Measurements from ENCODE around the gene NRP1.

The NRP1 gene

DNA sequence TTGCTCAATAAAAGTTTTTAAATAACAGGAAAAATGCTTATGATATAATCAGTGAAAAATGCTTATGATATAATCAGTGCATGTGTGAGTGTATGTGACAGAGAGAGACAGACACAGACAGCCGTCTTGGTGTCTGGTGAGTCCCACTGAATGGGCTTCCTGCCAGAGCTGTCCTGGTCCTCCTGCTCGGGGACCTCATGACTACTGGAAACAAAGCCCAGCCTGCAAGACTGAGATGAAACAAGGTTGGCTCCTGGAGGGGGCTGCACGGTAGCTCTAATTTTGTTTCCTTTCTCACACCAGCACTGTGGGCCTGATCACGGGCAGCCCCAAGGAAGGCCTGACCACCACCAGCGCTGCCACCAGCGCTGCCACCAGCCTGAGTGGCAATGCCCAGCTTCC, 57.3 kb downstream of the NRP1 start:
- ATAC-seq: peak; percentile 5; the same call in 1 of the 3 replicates
- TF ChIP-seq ISL1 (CRISPR knock-in tag; IDR thresholded peaks at IDR 0.05): peak; percentile 59
- TF ChIP-seq TCF4 (CRISPR knock-in tag; IDR thresholded peaks at IDR 0.05; ENCODE audit: borderline replicate concordance): peak; percentile 53; the same call in 1 of the 2 replicates
- TF ChIP-seq ARNTL (CRISPR knock-in tag; IDR thresholded peaks at IDR 0.05; ENCODE audit: borderline replicate concordance, low read depth): no peak
- no peak for TF ChIP-seq BACH2 (CRISPR knock-in tag; IDR thresholded peaks at IDR 0.05; ENCODE audit: borderline replicate concordance)
- no peak for TF ChIP-seq GLIS3 (CRISPR knock-in tag; IDR thresholded peaks at IDR 0.05)
- TF ChIP-seq, protein P1, sequence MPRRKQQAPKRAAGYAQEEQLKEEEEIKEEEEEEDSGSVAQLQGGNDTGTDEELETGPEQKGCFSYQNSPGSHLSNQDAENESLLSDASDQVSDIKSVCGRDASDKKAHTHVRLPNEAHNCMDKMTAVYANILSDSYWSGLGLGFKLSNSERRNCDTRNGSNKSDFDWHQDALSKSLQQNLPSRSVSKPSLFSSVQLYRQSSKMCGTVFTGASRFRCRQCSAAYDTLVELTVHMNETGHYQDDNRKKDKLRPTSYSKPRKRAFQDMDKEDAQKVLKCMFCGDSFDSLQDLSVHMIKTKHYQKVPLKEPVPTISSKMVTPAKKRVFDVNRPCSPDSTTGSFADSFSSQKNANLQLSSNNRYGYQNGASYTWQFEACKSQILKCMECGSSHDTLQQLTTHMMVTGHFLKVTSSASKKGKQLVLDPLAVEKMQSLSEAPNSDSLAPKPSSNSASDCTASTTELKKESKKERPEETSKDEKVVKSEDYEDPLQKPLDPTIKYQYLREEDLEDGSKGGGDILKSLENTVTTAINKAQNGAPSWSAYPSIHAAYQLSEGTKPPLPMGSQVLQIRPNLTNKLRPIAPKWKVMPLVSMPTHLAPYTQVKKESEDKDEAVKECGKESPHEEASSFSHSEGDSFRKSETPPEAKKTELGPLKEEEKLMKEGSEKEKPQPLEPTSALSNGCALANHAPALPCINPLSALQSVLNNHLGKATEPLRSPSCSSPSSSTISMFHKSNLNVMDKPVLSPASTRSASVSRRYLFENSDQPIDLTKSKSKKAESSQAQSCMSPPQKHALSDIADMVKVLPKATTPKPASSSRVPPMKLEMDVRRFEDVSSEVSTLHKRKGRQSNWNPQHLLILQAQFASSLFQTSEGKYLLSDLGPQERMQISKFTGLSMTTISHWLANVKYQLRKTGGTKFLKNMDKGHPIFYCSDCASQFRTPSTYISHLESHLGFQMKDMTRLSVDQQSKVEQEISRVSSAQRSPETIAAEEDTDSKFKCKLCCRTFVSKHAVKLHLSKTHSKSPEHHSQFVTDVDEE (CRISPR knock-in tag; IDR thresholded peaks at IDR 0.05): no peak
- no peak for TF ChIP-seq ZNF70 (CRISPR knock-in tag; IDR thresholded peaks at IDR 0.05)
- TF ChIP-seq ZFP3 (CRISPR knock-in tag; IDR thresholded peaks at IDR 0.05): 0 out of 2 replicates have a peak, but pooled peaks have one; percentile 15

DNA sequence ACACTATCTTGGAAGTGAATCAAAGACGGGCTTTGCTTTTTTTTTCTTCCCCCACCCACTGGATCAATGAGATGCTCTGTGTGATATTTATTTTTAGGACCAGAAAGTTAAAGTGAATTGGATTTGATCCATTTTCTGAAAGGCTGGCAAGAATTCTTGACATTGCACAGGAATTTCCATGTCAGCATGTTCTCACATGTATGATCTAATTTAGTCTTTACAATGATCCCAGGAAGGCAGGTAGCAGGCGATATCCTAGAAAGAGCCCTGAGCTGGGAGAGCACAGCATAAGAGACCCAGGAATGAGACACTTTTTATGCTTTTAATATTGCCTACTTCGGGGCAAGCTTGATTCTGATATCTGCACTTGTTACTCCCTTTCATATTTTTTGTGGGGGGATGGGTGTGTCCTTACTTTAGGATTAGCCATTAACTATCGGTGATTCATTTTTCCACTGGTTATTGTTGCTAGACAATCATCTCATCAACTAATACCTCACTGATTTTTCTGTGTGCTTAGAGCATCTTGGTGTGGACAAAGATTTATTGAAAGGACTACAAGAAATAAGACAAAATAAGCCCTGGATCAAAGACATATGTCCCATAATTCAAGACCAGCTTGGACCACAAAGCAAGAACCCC, 58.1 kb downstream of the NRP1 start:
- no peak for ATAC-seq

DNA sequence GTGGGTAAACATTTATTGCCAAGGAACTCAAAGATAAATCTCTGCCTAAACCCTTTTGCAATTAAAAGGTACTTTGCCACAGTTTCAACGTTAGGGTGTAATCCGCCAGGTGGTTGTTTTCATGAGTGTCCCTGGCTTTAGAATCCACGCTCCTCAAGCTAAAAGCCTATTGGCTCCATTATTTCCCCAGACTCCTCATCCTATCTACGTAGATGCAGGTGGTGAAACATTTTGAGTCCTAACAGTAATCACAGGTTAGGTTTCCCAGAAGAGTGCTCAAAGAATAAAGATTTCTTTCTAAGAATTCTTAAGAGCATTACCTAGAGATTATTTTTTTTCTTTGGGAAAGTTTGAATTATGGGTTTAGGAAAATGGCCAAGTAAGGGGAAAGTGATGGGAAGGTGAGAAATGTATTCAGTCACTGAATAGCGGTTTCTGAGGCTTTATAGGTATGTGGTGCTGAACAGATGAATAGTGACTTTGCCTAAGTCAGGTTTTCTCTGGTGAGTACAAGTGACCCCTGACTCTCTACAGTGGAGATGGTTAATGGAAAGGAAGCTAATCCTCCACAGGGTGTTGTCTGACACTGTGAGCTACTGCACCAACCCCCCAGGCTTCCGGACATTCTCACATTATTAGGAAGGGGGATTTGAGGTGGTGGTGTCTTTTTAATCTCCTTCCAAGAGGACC, 60.2 kb downstream of the NRP1 start:
- no peak for ATAC-seq
- TF ChIP-seq TCF4 (CRISPR knock-in tag; IDR thresholded peaks at IDR 0.05; ENCODE audit: borderline replicate concordance) (no peak), ZFP30 (CRISPR knock-in tag; IDR thresholded peaks at IDR 0.05) (no peak), GLIS3 (CRISPR knock-in tag; IDR thresholded peaks at IDR 0.05) (no peak), CSDC2 (CRISPR knock-in tag; IDR thresholded peaks at IDR 0.05) (0 out of 2 replicates have a peak, but pooled peaks have one; percentile 21), ZC3H10 (CRISPR knock-in tag; IDR thresholded peaks at IDR 0.05) (no peak)
- TF ChIP-seq, protein P2, sequence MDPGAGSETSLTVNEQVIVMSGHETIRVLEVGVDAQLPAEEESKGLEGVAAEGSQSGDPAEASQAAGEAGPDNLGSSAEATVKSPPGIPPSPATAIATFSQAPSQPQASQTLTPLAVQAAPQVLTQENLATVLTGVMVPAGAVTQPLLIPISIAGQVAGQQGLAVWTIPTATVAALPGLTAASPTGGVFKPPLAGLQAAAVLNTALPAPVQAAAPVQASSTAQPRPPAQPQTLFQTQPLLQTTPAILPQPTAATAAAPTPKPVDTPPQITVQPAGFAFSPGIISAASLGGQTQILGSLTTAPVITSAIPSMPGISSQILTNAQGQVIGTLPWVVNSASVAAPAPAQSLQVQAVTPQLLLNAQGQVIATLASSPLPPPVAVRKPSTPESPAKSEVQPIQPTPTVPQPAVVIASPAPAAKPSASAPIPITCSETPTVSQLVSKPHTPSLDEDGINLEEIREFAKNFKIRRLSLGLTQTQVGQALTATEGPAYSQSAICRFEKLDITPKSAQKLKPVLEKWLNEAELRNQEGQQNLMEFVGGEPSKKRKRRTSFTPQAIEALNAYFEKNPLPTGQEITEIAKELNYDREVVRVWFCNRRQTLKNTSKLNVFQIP (CRISPR knock-in tag; IDR thresholded peaks at IDR 0.05; ENCODE audit: borderline replicate concordance, low read depth): no peak

More for the DNA sequence above, 58.1 kb downstream of the NRP1 start:
- TF ChIP-seq ISL1 (CRISPR knock-in tag; IDR thresholded peaks at IDR 0.05) (peak; percentile 21; the same call in 1 of the 2 replicates), BACH2 (CRISPR knock-in tag; IDR thresholded peaks at IDR 0.05; ENCODE audit: borderline replicate concordance) (no peak)

DNA sequence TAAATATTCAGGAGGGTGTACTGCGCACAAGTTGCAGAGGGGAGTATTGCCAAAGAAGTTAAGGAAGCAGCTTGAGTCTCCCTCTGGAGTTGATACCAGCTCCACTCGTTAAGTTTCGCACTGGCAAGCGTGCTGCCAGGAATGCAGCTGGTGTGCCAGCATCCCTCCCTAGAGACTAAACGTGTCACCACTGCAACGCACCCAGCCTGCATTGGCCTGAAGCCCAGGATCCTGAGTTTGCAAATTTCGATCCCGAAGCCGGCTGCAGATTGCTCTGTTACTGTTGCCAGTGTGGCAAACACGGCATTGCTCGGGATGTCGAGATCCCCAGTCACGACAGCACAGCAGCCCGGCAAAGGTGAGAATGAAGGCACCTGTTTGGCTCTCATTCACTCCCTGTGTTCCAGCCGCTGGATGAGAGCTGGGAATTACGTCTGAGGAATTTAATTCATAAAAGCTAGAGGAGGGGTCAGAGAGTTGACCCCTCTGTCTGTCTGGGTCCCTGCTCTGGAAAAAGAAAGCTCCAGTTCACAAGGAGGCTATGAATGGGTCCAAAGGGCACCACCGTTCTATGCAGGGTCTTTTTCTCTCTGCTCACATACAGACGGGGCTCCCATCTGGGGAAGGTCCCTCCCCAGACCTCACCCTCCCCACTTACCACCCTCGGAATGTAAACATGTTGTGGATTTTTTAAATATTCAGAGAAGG, 61.0 kb downstream of the NRP1 start:
- peak; percentile 77 for ATAC-seq
- TF ChIP-seq, protein P2 (CRISPR knock-in tag; IDR thresholded peaks at IDR 0.05; ENCODE audit: borderline replicate concordance, low read depth): no peak
- no peak for TF ChIP-seq ZFP30 (CRISPR knock-in tag; IDR thresholded peaks at IDR 0.05)
- peak; percentile 68 for TF ChIP-seq ZFP3 (CRISPR knock-in tag; IDR thresholded peaks at IDR 0.05)
- TF ChIP-seq ZNF565 (CRISPR knock-in tag; conservative IDR thresholded peaks at IDR 0.05; ENCODE audit: low read depth): no peak
- TF ChIP-seq, protein P3, sequence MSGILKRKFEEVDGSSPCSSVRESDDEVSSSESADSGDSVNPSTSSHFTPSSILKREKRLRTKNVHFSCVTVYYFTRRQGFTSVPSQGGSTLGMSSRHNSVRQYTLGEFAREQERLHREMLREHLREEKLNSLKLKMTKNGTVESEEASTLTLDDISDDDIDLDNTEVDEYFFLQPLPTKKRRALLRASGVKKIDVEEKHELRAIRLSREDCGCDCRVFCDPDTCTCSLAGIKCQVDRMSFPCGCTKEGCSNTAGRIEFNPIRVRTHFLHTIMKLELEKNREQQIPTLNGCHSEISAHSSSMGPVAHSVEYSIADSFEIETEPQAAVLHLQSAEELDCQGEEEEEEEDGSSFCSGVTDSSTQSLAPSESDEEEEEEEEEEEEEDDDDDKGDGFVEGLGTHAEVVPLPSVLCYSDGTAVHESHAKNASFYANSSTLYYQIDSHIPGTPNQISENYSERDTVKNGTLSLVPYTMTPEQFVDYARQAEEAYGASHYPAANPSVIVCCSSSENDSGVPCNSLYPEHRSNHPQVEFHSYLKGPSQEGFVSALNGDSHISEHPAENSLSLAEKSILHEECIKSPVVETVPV (CRISPR knock-in tag; IDR thresholded peaks at IDR 0.05): no peak
- peak; percentile 40; the same call in 1 of the 2 replicates for TF ChIP-seq TCF4 (CRISPR knock-in tag; IDR thresholded peaks at IDR 0.05; ENCODE audit: borderline replicate concordance)
- TF ChIP-seq CSDC2 (CRISPR knock-in tag; IDR thresholded peaks at IDR 0.05): peak; percentile 54; the same call in 1 of the 2 replicates
- TF ChIP-seq, protein P1 (CRISPR knock-in tag; IDR thresholded peaks at IDR 0.05): no peak
- TF ChIP-seq TOX (CRISPR knock-in tag; IDR thresholded peaks at IDR 0.05; ENCODE audit: borderline replicate concordance): no peak
- TF ChIP-seq ZNF8 (CRISPR knock-in tag; IDR thresholded peaks at IDR 0.05): no peak
- TF ChIP-seq ESRRG (CRISPR knock-in tag; IDR thresholded peaks at IDR 0.05): no peak
- TF ChIP-seq OSR1 (CRISPR knock-in tag; IDR thresholded peaks at IDR 0.05): no peak
- TF ChIP-seq GLIS3 (CRISPR knock-in tag; IDR thresholded peaks at IDR 0.05): no peak
- TF ChIP-seq ARNTL (CRISPR knock-in tag; IDR thresholded peaks at IDR 0.05; ENCODE audit: borderline replicate concordance, low read depth): no peak
- no peak for TF ChIP-seq SNAI2 (CRISPR knock-in tag; IDR thresholded peaks at IDR 0.05)
- peak; percentile 36; the same call in 1 of the 2 replicates for TF ChIP-seq ISL1 (CRISPR knock-in tag; IDR thresholded peaks at IDR 0.05)
- no peak for TF ChIP-seq BACH2 (CRISPR knock-in tag; IDR thresholded peaks at IDR 0.05; ENCODE audit: borderline replicate concordance)
- no peak for TF ChIP-seq RARB (CRISPR knock-in tag; IDR thresholded peaks at IDR 0.05)
- no peak for TF ChIP-seq PPARA (CRISPR knock-in tag; IDR thresholded peaks at IDR 0.05; ENCODE audit: borderline replicate concordance)
